ENCODE data around the gene ACO1.

The ACO1 gene

DNA sequence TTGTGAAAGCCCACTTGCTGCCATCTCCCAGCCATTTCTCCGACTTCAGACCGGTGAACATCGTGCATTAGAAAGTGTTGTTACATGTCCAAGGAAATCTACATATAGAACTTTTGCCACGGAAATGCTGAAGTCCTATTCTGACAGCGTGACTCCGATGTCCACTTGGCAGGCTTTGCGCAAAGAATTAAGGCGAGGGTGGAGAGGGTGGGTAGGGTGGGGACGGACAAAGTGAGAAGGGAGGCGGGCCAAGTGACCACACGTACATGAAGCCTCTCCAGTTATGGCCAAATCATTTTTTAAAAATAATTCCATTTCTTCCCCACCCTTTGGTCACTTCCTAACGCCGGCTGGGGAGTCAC is 460 bp upstream of the ACO1 start:
- DNase-seq: no peak

DNA sequence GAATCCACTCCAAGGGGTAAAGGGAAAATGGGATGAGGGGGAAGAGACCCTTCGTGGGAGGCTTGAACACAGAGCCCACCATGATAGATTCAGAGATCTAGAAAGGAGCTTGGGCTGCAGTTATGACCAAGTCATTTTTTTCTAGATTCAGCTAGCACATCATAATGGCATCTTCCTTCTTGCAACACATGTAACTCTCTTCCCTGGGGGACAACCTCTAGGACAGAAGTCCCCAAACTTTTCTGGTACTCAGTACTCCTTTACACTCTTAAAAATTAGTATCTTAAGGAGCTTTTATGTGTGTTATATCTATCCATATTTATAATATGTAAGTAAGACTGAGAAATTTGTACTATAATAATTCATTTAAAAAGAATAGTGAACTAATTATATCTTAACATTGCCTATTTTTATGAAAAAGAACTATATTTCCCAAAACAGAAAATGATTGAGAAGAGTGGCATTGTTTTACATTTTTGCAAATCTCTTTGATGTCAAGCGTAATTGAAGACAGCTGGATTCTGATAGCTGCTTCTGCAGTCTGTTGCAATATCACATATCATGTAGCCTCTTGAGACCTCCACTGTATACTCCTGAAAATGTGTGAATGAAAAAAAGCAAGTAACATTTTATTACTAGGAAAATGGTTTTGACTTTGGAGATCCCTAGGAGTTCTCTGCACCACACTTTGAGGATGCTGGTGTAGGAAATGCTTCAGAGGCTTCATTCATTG is 875 bp downstream of the ACO1 start:
- DNase-seq: no peak

DNA sequence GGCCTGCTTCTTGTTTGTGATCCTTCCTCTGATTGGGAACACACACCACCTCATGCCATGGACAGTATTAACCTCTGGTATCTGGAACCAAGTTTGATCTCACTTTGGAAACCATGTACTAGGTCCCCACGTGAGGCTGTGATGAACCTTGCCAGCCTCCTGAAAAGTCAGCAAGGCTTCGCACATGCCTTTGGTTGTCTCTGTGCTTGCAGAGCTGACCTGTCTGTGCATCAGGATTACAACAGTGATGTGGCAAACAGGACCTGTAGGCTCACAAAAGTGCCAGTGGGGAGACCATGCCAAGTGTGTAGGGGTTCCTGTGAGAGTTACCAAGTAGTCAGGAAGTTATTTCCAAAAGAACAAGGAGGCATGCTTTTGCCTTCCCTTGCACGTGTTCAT is 1.4 kb downstream of the ACO1 start:
- no peak for DNase-seq

DNA sequence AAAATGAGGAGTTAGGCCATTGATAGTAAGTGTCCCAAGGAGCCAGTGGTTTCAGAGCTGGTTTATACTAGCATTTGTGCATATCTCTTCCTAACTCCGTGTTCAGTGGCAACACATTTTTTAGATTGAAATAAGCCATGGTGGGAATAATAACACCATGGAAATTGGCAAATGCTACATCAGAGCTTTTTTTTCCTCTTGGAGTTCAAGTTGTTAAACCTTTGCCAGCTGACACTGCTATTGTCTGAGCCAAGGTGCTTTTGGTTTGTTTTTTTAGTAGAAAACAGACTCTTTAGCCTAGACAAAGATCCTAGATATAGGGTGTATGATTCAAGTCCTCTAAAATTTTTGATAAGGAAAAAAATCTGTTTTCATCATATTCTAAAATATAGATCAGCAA is 2.8 kb downstream of the ACO1 start:
- DNase-seq: no peak

DNA sequence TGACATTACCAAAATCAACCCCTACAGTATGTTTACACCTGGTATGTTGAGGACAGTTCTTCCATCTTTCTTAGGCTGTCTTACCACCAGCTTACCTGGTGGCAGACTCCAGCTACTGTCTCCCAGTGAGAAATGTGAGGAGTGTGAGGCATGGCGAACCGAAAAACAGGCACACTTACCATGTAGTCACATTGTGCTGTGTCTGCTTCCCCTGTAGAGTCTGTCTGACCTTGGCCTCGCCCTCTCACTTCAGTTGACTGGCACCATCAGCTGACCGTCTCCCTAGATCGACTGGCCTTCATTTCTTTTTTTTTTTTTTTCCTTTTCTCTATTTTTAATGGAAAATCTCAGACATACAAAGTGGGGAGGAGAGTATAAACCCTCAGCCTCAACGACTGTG is 4.9 kb downstream of the ACO1 start:
- no peak for DNase-seq

DNA sequence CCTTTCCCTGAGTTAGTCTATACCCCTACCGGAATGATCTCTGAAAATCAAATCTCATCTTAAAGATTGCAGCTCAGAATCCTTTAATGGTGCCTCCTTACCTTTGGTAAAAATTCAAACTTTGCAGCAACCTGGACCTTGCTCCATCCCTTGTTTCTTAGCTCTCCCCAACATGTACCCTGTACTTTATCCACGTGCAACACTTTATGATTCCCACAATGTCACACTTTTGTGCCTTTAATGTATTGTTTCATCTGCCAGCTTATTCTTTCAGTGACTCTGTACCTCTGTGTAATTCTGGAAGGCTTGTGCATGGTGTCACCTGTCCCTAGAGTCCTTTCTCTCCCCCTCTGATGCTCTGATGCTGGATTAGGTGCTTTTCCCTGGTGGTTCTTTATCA is 9.5 kb downstream of the ACO1 start:
- no peak for DNase-seq

DNA sequence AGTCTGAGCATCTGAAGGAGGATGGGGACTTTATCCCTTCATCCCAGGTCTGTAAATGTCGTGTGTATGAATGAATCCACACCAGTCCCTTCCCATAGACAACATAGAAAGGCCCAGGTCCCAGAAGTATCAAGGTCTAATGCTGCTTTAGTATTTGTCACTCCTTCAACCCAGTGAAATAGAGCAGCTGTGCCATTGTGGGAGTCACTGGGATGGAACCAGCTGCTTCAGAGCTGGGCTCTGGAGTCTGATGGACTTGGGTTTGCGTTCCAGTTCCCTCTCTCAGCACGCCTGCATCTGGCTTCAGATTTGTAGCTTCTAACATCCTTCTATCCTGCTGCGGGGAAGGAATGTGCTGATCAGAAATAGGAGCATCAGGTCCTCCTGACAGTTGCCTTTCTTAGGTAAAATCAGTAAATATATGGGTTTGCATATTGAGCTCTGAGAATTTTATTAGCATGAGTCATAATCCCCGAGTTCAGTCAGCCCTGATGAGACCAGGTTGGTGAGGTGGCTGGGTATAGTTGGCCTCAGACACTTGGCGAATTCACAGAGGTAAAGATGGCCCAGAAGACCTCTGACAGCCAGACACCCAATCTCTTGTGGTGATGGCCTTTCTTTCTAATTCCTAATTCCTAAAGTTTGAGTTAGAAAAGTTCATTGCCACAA is 10.1 kb downstream of the ACO1 start:
- DNase-seq: no peak

DNA sequence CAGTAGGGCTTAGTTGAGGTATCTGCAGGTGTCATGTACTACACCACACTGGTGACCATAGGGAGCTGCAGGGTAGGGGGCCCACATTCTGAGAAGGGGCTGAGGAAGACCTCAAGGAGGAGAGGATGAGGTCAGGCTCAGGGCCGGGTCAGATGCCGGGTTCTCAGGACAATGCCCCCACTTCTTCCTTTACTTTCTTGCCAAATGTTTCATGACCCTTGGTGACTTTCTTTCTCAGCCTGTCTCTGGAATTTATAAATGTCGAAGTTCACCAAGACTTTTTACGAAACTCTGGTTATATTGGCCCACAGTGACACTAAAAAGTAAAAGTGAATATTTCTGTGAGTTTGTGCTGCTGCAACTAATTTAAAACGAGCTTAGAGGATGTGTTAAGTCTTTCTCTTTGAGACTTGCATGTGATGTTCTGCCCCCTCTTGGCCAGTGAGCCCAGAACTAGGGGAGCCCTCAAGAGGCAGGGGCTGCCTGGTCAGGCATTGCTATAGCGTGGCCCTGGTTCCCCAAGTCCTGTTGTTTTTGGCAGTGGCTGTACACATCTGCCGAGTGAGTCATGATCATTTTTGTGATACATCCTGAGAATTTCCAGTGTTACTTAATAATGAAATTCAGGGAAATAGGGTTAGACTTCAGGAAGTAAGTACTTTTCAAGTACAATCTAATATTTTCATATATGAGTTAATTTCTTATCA is 11.2 kb downstream of the ACO1 start:
- no peak for DNase-seq

DNA sequence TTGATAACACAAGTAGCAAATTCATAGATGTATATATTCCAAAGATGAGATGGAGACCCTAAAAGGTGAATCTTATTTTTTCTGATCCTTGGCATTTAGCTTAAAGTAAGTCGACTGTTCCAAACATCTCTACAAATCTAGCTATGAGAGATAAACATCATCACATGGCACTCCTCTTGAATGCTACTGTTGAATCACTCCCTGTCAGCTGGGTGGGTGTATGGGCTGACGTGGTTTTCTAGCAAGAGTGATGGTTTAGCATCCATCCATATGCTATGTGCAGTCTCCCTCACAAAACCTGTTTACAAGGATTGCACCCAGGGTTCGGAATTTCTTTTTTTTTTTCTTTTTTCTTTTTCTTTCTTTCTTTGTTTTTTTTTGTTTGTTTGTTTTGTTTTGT is 13.8 kb downstream of the ACO1 start:
- DNase-seq: no peak

DNA sequence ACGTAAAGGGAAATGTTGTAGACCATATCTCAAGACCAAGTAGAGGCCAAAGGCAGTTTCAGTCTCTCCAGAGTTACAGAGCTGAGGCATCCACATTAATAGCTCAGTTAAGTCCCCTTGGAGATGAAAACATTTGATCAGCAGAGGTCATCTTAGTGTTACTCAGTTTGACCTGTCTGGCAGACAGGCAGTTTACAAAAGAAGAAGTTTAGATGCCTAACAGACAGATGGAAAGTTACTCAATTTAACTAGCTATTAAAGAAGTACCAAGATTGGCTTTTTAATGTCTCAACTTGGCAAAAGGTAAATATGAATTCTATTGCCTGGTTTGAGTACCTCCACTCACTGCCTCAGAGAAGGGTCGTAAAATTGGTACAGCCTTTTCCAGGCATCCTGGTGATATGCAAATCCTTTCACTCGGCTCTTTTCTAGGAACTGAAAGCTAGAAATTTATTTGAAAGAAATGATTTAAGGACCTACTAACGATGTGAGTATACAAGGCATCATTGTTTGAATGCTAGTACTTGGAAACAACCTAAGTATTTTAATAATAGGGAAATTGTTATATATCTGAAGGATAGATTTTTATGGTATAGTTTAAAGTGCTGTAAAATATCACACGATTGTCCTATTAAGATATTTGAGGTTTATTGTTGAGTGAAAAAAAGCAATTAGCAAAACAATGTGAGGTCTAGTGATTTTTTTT is 14.8 kb downstream of the ACO1 start:
- no peak for DNase-seq

DNA sequence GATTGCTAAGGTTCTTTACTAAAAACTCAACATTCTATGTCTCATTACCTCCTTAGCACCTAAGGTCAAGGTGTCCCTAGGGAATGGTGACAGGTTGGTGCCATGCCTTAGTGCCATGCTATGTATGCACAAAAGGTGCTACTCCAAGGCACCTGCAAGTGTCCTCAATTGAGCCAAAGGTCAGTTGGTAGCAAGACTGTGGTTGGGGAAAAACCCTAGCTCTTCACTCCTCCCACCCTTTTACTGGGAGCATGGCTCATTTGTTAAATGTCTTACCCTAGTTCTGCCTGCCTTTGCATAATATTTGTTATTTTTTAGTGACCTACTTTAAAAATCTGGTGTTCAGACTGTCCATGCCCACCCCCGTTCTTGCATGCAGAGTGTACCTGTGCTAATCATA is 17.0 kb downstream of the ACO1 start:
- DNase-seq: no peak

DNA sequence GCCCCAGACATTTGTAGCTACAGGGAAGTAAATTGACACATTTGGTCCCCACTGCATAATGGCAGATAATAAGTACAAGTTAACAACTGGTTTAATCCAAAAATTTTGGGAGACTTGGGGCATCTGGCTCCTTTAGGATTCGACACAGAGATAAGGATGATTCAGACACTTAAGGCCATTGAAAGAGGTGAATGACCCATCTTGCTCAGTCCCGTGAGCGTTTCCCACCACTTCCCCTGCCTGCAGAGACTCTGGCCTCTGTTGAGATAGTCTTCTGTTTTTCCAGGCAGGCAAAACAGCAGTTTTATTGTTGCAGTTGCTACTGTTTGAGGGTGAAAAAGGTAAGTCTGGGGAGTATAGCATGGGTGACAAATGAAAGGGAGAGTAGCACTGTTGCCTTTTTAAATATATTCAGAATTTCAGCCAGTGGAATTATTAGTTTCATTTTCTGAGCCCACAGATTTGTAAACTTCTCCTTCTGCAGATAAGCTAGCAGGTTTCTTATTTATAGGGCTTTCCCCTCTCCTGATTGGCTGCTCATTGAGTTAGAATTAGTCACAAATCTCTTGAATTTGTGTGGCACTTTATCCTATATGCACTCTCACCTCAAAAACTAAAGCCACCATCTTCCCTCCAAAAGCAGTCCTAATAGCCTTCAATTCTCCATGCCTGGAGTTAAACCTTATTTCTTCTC is 19.3 kb downstream of the ACO1 start:
- no peak for DNase-seq

DNA sequence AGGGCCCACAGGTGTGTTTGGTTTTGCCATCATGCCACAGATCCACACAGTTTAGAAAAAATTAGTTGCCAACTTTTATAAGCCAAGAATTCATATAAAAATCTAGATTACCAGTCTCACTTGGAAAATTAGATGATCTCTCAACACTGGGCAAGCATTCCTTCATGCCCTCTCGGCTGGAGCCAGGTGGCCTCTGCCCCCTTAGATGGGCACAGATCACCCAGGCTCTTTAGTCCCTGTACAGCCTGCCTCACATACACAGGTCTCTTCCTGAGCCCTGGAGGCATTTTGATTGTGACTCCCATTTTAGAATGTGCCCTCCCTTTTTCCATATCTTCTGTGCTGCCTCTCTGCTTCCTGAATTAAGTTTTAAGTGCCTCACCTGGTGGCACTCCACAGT is 20.0 kb downstream of the ACO1 start:
- DNase-seq: no peak

DNA sequence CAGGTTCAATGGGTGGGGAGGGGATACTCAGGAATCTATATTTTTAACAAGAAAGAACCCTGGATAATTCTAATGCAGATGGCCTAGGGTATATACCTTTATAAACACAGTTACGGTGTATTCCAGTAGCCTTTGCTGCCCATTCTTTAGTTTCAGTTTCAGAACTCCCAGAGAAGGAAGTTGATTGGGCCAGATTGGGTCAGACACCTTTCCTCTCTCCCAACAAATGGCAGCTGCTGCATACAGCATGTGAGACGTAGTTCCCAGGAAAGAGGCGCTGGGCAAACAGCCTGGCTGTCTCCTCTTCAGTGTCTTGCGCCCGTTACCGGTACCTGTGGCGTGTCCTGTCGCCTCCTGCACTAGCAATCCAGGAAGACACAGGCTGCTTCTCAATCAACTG is 20.4 kb downstream of the ACO1 start:
- no peak for DNase-seq

DNA sequence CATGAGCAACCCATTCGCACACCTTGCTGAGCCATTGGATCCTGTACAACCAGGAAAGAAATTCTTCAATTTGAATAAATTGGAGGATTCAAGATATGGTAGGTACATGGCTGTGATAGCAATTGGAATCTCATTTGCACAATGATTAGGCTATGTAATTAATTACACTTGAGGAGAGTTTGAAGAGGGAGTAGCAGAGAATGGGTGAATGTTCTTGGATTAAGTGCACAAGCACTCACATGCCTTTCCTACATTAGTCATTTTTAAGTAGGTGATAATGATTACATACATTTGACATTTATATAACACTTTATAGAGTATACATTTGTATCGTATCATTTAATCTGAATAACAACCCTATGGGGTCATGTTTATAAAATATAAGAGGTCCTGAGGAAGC is 21.1 kb downstream of the ACO1 start:
- DNase-seq: no peak

DNA sequence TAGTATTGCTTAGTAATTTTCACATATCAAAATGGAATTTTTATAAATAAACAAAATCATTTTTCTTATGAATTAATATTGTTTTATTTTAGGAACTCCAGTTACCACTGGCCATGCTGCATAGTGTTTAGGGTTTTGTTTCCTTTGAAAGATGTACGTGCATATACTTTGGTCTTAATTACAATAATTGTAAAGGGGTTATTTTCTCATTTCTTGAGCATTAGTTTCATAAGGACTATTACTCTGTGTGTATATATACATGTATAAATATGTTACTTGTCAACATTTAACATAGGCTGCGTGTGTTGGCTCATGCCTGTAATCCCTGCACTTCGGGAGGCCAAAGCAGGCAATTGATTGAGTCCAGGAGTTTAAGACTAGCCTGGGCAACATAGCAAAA is 21.6 kb downstream of the ACO1 start:
- no peak for DNase-seq

DNA sequence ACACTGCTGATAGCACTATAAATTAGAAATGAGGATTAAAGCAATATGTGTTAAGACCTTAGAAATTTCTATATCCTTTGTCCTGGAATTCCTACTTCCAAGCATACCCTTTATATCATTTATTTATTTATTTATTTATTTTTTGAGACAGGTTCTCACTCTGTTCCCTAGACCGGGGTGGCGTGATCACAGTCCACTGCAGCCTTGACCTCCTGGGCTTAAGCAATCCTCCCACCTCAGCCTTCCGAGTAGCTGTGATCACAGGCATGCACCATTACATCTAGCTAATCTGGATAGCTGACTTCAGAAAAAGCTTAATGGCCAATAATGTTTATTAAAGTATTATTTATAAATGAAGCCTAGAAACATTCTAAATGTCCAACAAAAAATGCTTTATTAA is 27.3 kb downstream of the ACO1 start:
- DNase-seq: no peak

DNA sequence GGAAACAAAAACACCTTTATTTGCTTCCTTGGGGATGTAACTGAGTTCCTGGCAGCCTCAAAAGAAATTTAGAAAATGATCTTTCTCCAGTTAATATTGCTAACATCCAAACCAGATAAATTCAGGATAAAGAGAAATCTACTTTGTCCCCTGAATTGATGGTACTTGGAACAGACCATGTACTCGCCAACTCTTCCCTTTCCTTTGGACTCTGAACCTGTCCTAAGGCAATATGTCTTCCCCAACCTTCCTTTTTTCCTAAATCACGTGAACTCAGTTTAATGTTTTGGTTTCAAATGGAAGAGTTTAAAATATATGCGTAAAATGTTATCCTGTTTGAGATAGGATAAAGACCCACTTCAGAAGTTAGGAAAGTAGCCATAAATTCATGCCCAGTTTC is 28.0 kb downstream of the ACO1 start:
- DNase-seq: no peak

DNA sequence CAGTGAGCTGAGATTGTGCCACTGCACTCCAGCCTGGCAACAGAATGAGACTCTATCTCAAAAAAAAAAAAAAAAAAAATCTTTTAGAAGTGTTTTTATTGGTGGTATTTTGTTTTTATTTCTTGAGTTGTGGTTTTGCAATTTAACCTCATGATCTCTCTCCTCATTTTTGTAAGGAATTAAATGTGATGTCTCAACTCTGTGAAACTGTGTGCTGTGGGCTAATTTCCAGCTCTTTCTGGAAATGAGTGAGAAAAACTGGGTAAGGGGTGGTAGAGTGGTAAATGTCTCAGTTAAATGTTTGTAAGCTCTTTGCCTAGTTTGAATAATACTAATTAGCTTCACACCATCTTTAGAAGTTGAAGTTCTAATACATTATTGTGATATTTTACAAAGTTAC is 29.0 kb downstream of the ACO1 start:
- DNase-seq: no peak

DNA sequence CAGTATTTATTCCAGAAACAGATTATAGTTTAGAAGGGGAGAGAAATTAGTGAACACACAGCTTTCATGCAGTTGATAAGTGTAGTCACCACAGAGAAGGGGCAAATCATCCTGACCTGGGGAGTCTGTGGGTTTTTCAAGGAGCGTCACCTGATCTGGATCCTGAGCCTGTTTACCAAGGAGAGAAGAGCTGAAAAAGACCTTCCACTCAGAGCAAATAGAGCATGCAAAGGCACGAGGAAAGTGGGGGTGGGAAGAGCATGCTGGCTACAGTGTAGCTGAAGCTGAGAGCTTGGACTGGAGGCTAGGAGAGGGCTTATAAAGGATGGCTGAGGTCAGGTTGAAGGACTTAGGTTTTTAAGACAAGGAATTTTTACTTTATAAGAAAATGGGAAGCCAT is 30.4 kb downstream of the ACO1 start:
- DNase-seq: no peak

DNA sequence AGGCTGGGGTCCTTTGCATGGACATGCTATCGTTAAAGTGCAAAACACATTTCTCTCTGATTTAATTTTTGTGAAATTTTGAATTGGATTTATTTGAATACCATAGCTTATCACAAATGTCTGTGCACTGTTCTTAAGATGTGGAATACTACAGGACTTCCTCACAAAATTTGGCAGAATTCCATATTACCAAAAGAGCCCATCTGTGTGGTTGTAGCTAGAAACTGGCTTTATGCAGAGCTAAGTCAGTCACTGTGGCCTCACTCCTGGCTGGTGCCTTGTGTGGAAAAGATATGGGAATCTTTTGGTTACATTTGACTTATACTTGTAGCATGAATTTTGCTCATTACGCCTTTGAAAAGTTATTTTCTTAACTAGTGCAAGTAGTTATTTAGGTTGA is 35.5 kb downstream of the ACO1 start:
- DNase-seq: no peak

DNA sequence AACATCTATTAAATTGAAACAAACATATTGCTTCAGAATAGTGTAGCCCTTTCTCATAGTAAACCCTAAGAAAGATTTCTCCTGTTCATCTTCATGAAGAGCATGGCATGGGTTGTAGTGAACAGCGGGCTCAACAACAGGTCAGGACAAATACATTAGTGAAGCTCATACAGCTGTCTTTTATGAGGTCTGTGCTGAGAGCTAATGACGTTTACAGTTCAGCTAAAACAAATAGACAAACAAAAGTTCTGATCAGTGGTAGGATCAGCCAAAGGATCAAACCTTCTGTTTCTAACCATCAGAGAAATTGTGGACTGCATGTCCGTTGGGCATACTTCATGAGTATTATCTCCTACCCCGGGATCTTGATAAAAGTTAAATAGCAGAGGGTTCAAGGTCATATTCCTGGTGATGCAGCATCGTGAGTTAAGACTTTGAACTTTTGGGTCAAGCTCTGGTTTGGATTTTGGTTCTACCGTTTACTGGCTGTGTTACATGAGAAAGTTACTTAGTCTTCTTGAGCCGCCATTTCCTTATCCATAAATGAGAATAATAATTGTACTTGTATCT is 37.9 kb downstream of the ACO1 start:
- no peak for DNase-seq

DNA sequence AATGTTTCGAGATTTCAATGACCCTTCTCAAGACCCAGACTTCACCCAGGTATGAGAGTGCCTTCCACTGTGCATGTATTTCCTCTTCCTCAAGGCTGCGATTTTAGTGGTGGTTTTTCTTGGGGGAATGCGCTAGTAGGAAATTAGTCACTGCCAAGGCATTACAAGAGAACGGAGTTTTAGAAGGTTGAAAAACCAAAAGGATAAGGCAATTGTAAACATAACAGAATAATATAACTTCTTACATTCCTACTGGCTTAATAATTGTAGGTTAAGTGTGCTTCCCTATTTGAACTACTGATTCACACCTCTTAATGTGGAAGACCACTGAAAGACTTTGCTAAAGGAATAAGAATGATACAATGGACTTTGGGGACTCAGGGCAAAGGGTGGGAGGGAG is 38.9 kb downstream of the ACO1 start:
- no peak for DNase-seq

Measured in RPMI8226 (cell line).